K562 (cell line): ENCODE results near the gene GCK. TPM values are rescaled to one million over a fixed set of nuclear protein-coding genes. Genes with fewer than 3 reads are reported as not detected.

ENCODE experiments used
- CCAR2 ChIP-seq: fragments of 200-400 bp; formaldehyde crosslinking; IDR thresholded peaks from 2 replicates; pipeline ENCODE4 v1.6.1; 2017; ENCODE audit warnings: mild to moderate bottlenecking, low read depth, low read length
- ESRRA ChIP-seq: fragments of 450-650 bp; IDR thresholded peaks from 2 replicates; pipeline ENCODE4 v1.6.1; 2014; ENCODE audit warnings: low read depth, mild to moderate bottlenecking, moderate library complexity, borderline replicate concordance
- HDAC1 ChIP-seq, 2 experiments: fragments of 450-650 bp; IDR thresholded peaks; 2 replicates each; pipeline ENCODE4 v1.6.1; 2016 to 2017; ENCODE audit warnings: inconsistent platforms in 1 of 2, mild to moderate bottlenecking in 1 of 2, moderate library complexity in 1 of 2
- PTBP1 ChIP-seq: fragments of 200-400 bp; formaldehyde crosslinking; IDR thresholded peaks from 2 replicates; pipeline ENCODE4 v1.6.1; 2017; ENCODE audit warnings: low read depth, low read length
- PURB ChIP-seq: sonication (generic); formaldehyde crosslinking; IDR thresholded peaks from 2 replicates; pipeline ENCODE4 v1.9.0; 2021; ENCODE audit warnings: low read depth, mild to moderate bottlenecking, missing genetic modification reagents
- RBM22 ChIP-seq: fragments of 200-400 bp; formaldehyde crosslinking; IDR thresholded peaks from 2 replicates; pipeline ENCODE4 v1.6.1; 2018; ENCODE audit warnings: low read length, low read depth; ENCODE audit not compliant: poor library complexity, severe bottlenecking
- RCOR1 ChIP-seq, 2 experiments: IDR thresholded peaks; 2 replicates each; pipeline ENCODE4 v1.6.1; 2012; ENCODE audit warnings: low read depth in 2 of 2, low read length in 2 of 2, borderline replicate concordance in 1 of 2, improper control_type of control experiment in 1 of 2
- TCF7 ChIP-seq: sonication (generic); IDR thresholded peaks from 2 replicates; pipeline ENCODE4 v1.6.1; 2016; ENCODE audit warnings: antibody characterized with exemption, borderline replicate concordance
- ZNF175 ChIP-seq: fragments of 200-800 bp; sonication (Bioruptor generic); IDR thresholded peaks from 2 replicates; pipeline ENCODE4 v1.6.1; 2016; ENCODE audit warnings: low read depth, mild to moderate bottlenecking, missing genetic modification characterization, missing compliant biosample characterization
- ZNF707 ChIP-seq: fragments of 250-450 bp; sonication (Bioruptor Pico); conservative IDR thresholded peaks from 2 replicates; pipeline ENCODE4 v1.8.0; 2022; ENCODE audit warnings: inconsistent platforms, mild to moderate bottlenecking, moderate library complexity
- polyA plus RNA-seq, 8 experiments: library from polyadenylated mRNA; depleted of rRNA in 4 of 8; stranded (reverse) in 5 of 8; unstranded in 3 of 8; fragments of >200 nt; fragmentation: Nextera tagmentation in 2 of 8; fragmentation: Illumina TruSeq in 1 of 8; extraction: Ambion mirVana in 2 of 8; extraction: Trizol in 1 of 8; gene quantifications; 2 replicates each; pipeline versions ENCODE4 v1.2.1 to v1.2.3, GENCODE V29; 2011 to 2014; ENCODE audit warnings: inconsistent platforms in 1 of 8, missing spikeins in 1 of 8
- total RNA-seq, 7 experiments: library from RNA; depleted of rRNA in 6 of 7; stranded (reverse); fragments of >200 nt in 6 of 7; fragmentation: Illumina TruSeq in 2 of 7; extraction: Trizol in 2 of 7; gene quantifications; 2 replicates each; pipeline versions ENCODE4 v1.2.1 to v1.2.3, GENCODE V29; 2011 to 2021; ENCODE audit warnings: low replicate concordance in 1 of 7
- TF ChIP-seq, protein P1 (sequence below): fragments of 200-800 bp; sonication (Bioruptor generic); IDR thresholded peaks from 2 replicates; pipeline ENCODE4 v1.6.1; 2016; ENCODE audit warnings: missing genetic modification characterization, missing compliant biosample characterization
- TF ChIP-seq, protein P2 (sequence below): fragments of 450-650 bp; IDR thresholded peaks from 2 replicates; pipeline ENCODE4 v1.6.1; 2018; ENCODE audit not compliant: partially characterized antibody
- TF ChIP-seq, protein P3 (sequence below): fragments of 250-450 bp; sonication (Bioruptor Pico); IDR thresholded peaks from 2 replicates; pipeline ENCODE4 v1.8.0; 2022; ENCODE audit warnings: inconsistent platforms
- TF ChIP-seq, protein P4 (sequence below): sonication (generic); formaldehyde crosslinking; IDR thresholded peaks from 2 replicates; pipeline ENCODE4 v1.8.0; 2023; ENCODE audit warnings: mild to moderate bottlenecking, missing genetic modification reagents

The GCK gene
- total and polyA plus RNA-seq, 9 of the 15 experiments (the other 6 are each of a cell fraction or from before 2014, with no cell fraction given): 0.11 to 0.55 (median 0.16) TPM; not detected in 3

DNA sequence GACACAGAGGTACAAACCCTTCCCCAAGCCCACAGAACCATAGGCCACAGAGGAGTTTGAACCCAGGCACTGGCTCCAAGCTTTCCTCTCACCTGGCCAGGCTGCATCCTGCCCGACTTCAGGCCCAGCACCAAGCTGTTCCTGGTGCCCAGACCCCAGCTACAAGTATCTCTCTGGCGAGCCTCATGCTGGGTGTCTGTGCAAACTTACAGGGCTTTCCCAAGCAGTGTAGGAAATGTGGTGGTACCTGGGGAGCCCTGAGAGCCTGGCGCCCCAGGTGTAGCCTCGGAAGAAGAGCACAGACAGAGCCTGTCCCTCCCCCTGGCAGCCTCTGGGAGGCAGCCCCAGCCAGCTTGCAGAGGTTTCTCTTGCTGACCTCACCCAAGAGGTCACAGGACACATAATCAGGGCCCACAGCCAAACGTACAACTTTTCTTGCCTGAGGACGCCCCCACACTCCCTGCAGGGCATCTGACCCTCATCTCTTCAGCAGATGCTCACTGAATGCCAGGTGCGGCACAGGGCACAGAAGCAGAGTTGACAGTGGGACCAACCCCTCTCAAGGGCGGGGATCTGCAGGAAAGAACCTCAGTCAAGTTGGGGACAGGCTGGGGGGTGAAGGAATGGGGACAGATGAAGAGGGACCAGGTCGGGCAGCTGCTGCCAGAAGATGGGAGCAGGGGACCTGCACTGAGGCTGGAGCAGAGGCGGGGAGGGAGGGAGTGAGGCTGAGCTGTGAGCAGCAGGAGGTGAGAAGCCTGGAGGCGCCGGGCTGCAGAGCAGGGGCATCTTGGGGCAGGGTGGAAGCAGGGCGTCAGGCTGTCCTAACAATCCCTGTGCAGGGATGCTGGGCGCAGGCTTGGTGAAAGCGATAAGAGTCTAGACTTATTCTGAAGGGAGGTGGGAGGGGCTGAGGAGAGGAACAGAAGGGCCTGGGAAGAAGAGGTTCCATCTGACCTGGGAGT is 31.8 kb downstream of the GCK start (continued):
- TF ChIP-seq, protein P1, sequence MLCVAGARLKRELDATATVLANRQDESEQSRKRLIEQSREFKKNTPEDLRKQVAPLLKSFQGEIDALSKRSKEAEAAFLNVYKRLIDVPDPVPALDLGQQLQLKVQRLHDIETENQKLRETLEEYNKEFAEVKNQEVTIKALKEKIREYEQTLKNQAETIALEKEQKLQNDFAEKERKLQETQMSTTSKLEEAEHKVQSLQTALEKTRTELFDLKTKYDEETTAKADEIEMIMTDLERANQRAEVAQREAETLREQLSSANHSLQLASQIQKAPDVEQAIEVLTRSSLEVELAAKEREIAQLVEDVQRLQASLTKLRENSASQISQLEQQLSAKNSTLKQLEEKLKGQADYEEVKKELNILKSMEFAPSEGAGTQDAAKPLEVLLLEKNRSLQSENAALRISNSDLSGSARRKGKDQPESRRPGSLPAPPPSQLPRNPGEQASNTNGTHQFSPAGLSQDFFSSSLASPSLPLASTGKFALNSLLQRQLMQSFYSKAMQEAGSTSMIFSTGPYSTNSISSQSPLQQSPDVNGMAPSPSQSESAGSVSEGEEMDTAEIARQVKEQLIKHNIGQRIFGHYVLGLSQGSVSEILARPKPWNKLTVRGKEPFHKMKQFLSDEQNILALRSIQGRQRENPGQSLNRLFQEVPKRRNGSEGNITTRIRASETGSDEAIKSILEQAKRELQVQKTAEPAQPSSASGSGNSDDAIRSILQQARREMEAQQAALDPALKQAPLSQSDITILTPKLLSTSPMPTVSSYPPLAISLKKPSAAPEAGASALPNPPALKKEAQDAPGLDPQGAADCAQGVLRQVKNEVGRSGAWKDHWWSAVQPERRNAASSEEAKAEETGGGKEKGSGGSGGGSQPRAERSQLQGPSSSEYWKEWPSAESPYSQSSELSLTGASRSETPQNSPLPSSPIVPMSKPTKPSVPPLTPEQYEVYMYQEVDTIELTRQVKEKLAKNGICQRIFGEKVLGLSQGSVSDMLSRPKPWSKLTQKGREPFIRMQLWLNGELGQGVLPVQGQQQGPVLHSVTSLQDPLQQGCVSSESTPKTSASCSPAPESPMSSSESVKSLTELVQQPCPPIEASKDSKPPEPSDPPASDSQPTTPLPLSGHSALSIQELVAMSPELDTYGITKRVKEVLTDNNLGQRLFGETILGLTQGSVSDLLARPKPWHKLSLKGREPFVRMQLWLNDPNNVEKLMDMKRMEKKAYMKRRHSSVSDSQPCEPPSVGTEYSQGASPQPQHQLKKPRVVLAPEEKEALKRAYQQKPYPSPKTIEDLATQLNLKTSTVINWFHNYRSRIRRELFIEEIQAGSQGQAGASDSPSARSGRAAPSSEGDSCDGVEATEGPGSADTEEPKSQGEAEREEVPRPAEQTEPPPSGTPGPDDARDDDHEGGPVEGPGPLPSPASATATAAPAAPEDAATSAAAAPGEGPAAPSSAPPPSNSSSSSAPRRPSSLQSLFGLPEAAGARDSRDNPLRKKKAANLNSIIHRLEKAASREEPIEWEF: no peak
- TF ChIP-seq, protein P2, sequence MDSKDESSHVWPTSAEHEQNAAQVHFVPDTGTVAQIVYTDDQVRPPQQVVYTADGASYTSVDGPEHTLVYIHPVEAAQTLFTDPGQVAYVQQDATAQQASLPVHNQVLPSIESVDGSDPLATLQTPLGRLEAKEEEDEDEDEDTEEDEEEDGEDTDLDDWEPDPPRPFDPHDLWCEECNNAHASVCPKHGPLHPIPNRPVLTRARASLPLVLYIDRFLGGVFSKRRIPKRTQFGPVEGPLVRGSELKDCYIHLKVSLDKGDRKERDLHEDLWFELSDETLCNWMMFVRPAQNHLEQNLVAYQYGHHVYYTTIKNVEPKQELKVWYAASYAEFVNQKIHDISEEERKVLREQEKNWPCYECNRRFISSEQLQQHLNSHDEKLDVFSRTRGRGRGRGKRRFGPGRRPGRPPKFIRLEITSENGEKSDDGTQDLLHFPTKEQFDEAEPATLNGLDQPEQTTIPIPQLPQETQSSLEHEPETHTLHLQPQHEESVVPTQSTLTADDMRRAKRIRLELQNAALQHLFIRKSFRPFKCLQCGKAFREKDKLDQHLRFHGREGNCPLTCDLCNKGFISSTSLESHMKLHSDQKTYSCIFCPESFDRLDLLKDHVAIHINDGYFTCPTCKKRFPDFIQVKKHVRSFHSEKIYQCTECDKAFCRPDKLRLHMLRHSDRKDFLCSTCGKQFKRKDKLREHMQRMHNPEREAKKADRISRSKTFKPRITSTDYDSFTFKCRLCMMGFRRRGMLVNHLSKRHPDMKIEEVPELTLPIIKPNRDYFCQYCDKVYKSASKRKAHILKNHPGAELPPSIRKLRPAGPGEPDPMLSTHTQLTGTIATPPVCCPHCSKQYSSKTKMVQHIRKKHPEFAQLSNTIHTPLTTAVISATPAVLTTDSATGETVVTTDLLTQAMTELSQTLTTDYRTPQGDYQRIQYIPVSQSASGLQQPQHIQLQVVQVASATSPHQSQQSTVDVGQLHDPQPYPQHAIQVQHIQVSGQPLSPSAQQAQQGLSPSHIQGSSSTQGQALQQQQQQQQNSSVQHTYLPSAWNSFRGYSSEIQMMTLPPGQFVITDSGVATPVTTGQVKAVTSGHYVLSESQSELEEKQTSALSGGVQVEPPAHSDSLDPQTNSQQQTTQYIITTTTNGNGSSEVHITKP: no peak
- no peak for TF ChIP-seq PURB (CRISPR knock-in tag)
- TF ChIP-seq HDAC1 (IDR thresholded peaks at IDR 0.05): no peak
- no peak for TF ChIP-seq ZNF175
- TF ChIP-seq RCOR1 (IDR thresholded peaks at IDR 0.05; ENCODE audit: borderline replicate concordance in 1 of 2, low read depth in 2 of 2, low read length in 2 of 2): peak in 1 of 2 experiments; percentile 73; a peak in 2 of 4 replicates
- no peak for TF ChIP-seq ZNF707 (CRISPR knock-in tag)
- TF ChIP-seq, protein P3, sequence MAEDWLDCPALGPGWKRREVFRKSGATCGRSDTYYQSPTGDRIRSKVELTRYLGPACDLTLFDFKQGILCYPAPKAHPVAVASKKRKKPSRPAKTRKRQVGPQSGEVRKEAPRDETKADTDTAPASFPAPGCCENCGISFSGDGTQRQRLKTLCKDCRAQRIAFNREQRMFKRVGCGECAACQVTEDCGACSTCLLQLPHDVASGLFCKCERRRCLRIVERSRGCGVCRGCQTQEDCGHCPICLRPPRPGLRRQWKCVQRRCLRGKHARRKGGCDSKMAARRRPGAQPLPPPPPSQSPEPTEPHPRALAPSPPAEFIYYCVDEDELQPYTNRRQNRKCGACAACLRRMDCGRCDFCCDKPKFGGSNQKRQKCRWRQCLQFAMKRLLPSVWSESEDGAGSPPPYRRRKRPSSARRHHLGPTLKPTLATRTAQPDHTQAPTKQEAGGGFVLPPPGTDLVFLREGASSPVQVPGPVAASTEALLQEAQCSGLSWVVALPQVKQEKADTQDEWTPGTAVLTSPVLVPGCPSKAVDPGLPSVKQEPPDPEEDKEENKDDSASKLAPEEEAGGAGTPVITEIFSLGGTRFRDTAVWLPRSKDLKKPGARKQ (CRISPR knock-in tag): no peak
- TF ChIP-seq PTBP1: no peak
- TF ChIP-seq TCF7: no peak
- TF ChIP-seq ESRRA: no peak
- TF ChIP-seq, protein P4, sequence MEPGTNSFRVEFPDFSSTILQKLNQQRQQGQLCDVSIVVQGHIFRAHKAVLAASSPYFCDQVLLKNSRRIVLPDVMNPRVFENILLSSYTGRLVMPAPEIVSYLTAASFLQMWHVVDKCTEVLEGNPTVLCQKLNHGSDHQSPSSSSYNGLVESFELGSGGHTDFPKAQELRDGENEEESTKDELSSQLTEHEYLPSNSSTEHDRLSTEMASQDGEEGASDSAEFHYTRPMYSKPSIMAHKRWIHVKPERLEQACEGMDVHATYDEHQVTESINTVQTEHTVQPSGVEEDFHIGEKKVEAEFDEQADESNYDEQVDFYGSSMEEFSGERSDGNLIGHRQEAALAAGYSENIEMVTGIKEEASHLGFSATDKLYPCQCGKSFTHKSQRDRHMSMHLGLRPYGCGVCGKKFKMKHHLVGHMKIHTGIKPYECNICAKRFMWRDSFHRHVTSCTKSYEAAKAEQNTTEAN (CRISPR knock-in tag): no peak
- no peak for TF ChIP-seq RBM22
- no peak for TF ChIP-seq CCAR2
